Measurements from ENCODE around the gene POLA1.

DNA sequence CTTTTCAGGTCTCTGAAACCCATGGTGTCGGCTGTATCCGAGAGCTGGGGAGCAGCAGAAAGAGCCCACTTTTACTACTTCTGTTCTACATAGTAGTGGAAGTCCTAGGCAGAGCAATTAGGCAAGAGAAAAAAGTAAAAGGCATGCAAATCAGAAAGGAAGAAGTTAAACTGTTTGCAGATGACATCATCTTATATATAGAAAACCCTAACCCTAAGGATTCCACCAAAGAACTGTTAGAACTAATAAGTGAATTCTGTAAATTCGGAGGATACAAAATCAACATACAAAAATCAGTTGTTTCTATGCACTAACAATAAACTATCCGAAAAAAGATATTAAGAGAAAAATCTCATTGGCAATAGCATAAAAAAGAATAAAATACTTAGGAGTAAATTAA lies 95.3 kb downstream of the POLA1 start:
- TF ChIP-seq ZNF274 (IDR thresholded peaks at IDR 0.05; ENCODE audit: low read depth, low read length), result no peak
- no peak for TF ChIP-seq YY1 (IDR thresholded peaks at IDR 0.05; ENCODE audit: insufficient read depth, insufficient read length)

All from NT2/D1 (cell line).